Natural killer cell (primary cell): Measurements from ENCODE around the gene SSBP4. TPM values are rescaled to one million over a fixed set of nuclear protein-coding genes. Genes with fewer than 3 reads are reported as not detected.

Experiments used
- ATAC-seq, 3 donors: fragments of 150-1000 bp in 2 of 3; fragments of 200-7000 bp in 1 of 3; cut with Tn5 transposase; 1 replicate in 1 of 3; 2 replicates in 2 of 3; pipeline ENCODE4 v1.10.0; 2021; ENCODE audit warnings: mild to moderate bottlenecking in 2 of 3, moderate library complexity in 2 of 3
- DNase-seq, 2 donors: peaks; one replicate each; pipeline versions ENCODE4 v3.0.0 to v3.0.0-alpha.2; 2013 to 2021; ENCODE audit warnings: mixed read lengths in 1 of 2
- H3K27ac ChIP-seq: one replicate; pipeline ENCODE4 v1.5.1; 2013; ENCODE audit warnings: mild to moderate bottlenecking, low read length
- H3K27me3 ChIP-seq: one replicate; pipeline ENCODE4 v1.6.1; 2013; ENCODE audit warnings: low read length; ENCODE audit not compliant: control insufficient read depth, insufficient read depth
- H3K36me3 ChIP-seq: one replicate; pipeline ENCODE4 v1.6.1; 2013; ENCODE audit warnings: low read length; ENCODE audit not compliant: control insufficient read depth, insufficient read depth
- H3K4me1 ChIP-seq: one replicate; pipeline ENCODE4 v1.6.1; 2013; ENCODE audit warnings: low read length; ENCODE audit not compliant: control insufficient read depth, insufficient read depth
- H3K4me3 ChIP-seq: one replicate; pipeline ENCODE4 v1.5.1; 2013; ENCODE audit warnings: low read length
- H3K9me3 ChIP-seq: one replicate; pipeline ENCODE4 v1.6.1; 2013; ENCODE audit warnings: low read length; ENCODE audit not compliant: control insufficient read depth, insufficient read depth
- H3K27ac Mint-ChIP-seq, 2 donors: one replicate each; pipeline ENCODE4 v1.8.0; 2022; ENCODE audit warnings: mild to moderate bottlenecking in 2 of 2, mixed read lengths in 2 of 2, moderate library complexity in 1 of 2
- H3K27me3 Mint-ChIP-seq, 2 donors: one replicate each; pipeline ENCODE4 v1.8.0; 2022; ENCODE audit warnings: low read depth in 2 of 2, mixed read lengths in 2 of 2
- H3K36me3 Mint-ChIP-seq: one replicate; pipeline ENCODE4 v1.8.0; 2022; ENCODE audit warnings: mixed read lengths
- H3K4me1 Mint-ChIP-seq, 2 donors: one replicate each; pipeline ENCODE4 v1.8.0; 2022; ENCODE audit warnings: mixed read lengths in 2 of 2
- H3K4me3 Mint-ChIP-seq: one replicate; pipeline ENCODE4 v1.8.0; 2022; ENCODE audit warnings: mild to moderate bottlenecking, moderate library complexity, mixed read lengths
- H3K9me3 Mint-ChIP-seq, 2 donors: one replicate each; pipeline ENCODE4 v1.8.0; 2022; ENCODE audit warnings: mixed read lengths in 2 of 2
- WGBS: methylation state at CpG from one replicate; pipeline ENCODE4 v1.1.7; 2013; ENCODE audit warnings: missing lambda C conversion rate; ENCODE audit not compliant: insufficient coverage; 5-methylcytosine and 5-hydroxymethylcytosine counted together
- intact Hi-C: fragments of 100-400 bp; cut with micrococcal nuclease; formaldehyde crosslinking; loops from one replicate; pipeline ENCODE4 v1.14.2; 2022
- total RNA-seq, 4 donors: library from RNA; stranded (reverse); fragments of 120-200 nt in 1 of 4; gene quantifications; one replicate each; pipeline versions ENCODE4 v1.2.3 to v1.2.4, GENCODE V29; 2013 to 2022
- TF ChIP-seq, protein P1 (sequence below): fragments of 200-600 bp; IDR thresholded peaks from one replicate; pipeline ENCODE4 v1.8.0; 2022; ENCODE audit warnings: antibody characterized with exemption

SSBP4 gene
- total RNA-seq, 3 donors from 2014 or later (not counting 1 experiment from before 2014, with no cell fraction given), result 137 to 169 (median 158) TPM

GRCh38 chr19:18392417-18392816, 26.8 kb upstream of the SSBP4 start:
- no peaks in the 10 kb centered on the region for H3K36me3 ChIP-seq
- ATAC-seq (peak in 1 of 3 donors; percentile 30), DNase-seq (no peak)
- H3K36me3 Mint-ChIP-seq, result no peaks in the 10 kb centered on the region
- peaks cover 0 to 3% of the 10 kb centered on the region in 2 donors for H3K27me3 Mint-ChIP-seq
- peaks cover 10 to 21% of the 10 kb centered on the region in 2 donors for H3K4me1 Mint-ChIP-seq
- WGBS, result 18% methylated on average over 7 of the region's 11 CpGs
- H3K27ac ChIP-seq, result peak overlapping the region; percentile 29
- H3K4me3 Mint-ChIP-seq, result no peak overlapping the region
- intact Hi-C loops, result no loop called here
- H3K4me1 ChIP-seq, result peaks cover 40% of the 10 kb centered on the region
- TF ChIP-seq, protein P1, sequence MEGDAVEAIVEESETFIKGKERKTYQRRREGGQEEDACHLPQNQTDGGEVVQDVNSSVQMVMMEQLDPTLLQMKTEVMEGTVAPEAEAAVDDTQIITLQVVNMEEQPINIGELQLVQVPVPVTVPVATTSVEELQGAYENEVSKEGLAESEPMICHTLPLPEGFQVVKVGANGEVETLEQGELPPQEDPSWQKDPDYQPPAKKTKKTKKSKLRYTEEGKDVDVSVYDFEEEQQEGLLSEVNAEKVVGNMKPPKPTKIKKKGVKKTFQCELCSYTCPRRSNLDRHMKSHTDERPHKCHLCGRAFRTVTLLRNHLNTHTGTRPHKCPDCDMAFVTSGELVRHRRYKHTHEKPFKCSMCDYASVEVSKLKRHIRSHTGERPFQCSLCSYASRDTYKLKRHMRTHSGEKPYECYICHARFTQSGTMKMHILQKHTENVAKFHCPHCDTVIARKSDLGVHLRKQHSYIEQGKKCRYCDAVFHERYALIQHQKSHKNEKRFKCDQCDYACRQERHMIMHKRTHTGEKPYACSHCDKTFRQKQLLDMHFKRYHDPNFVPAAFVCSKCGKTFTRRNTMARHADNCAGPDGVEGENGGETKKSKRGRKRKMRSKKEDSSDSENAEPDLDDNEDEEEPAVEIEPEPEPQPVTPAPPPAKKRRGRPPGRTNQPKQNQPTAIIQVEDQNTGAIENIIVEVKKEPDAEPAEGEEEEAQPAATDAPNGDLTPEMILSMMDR, result no peak
- no peaks in the 10 kb centered on the region for H3K9me3 Mint-ChIP-seq
- no peak overlapping the region for H3K4me3 ChIP-seq
- H3K27ac Mint-ChIP-seq, result no peak overlapping the region
- no peaks in the 10 kb centered on the region for H3K9me3 ChIP-seq
- no peaks in the 10 kb centered on the region for H3K27me3 ChIP-seq

GRCh38 chr19:18392926-18393325, 26.3 kb upstream of the SSBP4 start:
- ATAC-seq (no peak), DNase-seq (no peak)
- no peaks in the 10 kb centered on the region for H3K9me3 Mint-ChIP-seq
- no peak overlapping the region for H3K27ac Mint-ChIP-seq
- Histone ChIP-seq H3K4me1 (peaks cover 40% of the 10 kb centered on the region), H3K27me3 (peaks cover 4% of the 10 kb centered on the region), H3K27ac (peak overlapping the region; percentile 29), H3K9me3 (no peaks in the 10 kb centered on the region), H3K36me3 (no peaks in the 10 kb centered on the region), H3K4me3 (no peak overlapping the region)
- TF ChIP-seq, protein P1, result no peak
- peaks cover 16 to 21% of the 10 kb centered on the region in 2 donors for H3K4me1 Mint-ChIP-seq
- WGBS, result 34% methylated on average over 5 of the region's 5 CpGs
- H3K4me3 Mint-ChIP-seq, result no peak overlapping the region
- peaks cover 0 to 3% of the 10 kb centered on the region in 2 donors for H3K27me3 Mint-ChIP-seq
- intact Hi-C loops, result no loop called here
- H3K36me3 Mint-ChIP-seq, result no peaks in the 10 kb centered on the region

GRCh38 chr19:18393836-18394235, 25.4 kb upstream of the SSBP4 start:
- H3K27me3 Mint-ChIP-seq, result peaks cover 0 to 3% of the 10 kb centered on the region in 2 donors

More at GRCh38 chr19:18393836-18394235, 25.4 kb upstream of the SSBP4 start:
- Mint-ChIP-seq H3K27ac (peak overlapping the region in 1 of 2 donors; percentile 33), H3K4me1 (peaks cover 11 to 15% of the 10 kb centered on the region in 2 donors), H3K9me3 (no peaks in the 10 kb centered on the region), H3K4me3 (no peak overlapping the region), H3K36me3 (no peaks in the 10 kb centered on the region)
- H3K27ac ChIP-seq, result no peak overlapping the region
- H3K27me3 ChIP-seq, result peaks cover 4% of the 10 kb centered on the region
- no peak overlapping the region for H3K4me3 ChIP-seq
- H3K36me3 ChIP-seq, result no peaks in the 10 kb centered on the region
- peaks cover 38% of the 10 kb centered on the region for H3K4me1 ChIP-seq
- TF ChIP-seq, protein P1, result no peak
- H3K9me3 ChIP-seq, result no peaks in the 10 kb centered on the region
- WGBS, result 65% methylated on average over 7 of the region's 7 CpGs
- intact Hi-C loops, result no loop called here
- DNase-seq (no peak), ATAC-seq (no peak)
